Endothelial cell of umbilical vein (primary cell): Measurements from ENCODE around the gene BCO2. TPM values are rescaled to one million over a fixed set of nuclear protein-coding genes. Genes with fewer than 3 reads are reported as not detected.

Experiments
- BruUV-seq: library from RNA; stranded (reverse); fragments of 400-500 nt; replicated peaks from 2 replicates; lab custom pipeline; 2021; lab: Mats Ljungman, UMichigan
- CTCF ChIA-PET: fragments of 300-600, 350-600 bp; sonication (Branson Sonifier 250); formaldehyde crosslinking; loops from one replicate; lab custom pipeline; 2021; ENCODE audit warnings: antibody characterized with exemption, inconsistent platforms; lab: Charles Lee
- POLR2A ChIA-PET: fragments of 300-600, 350-600 bp; sonication (Branson Sonifier 250); formaldehyde crosslinking; loops from one replicate; lab custom pipeline; 2021; ENCODE audit warnings: antibody characterized with exemption, inconsistent platforms; lab: Charles Lee
- DNase-seq: peaks from one replicate; pipeline ENCODE4 v3.0.0-alpha.2; 2011; ENCODE audit warnings: low read depth, low spot score
- FAIRE-seq: peaks from 2 replicates; lab custom pipeline; 2011; peaks lifted over from hg19 to GRCh38; lab: Jason Lieb, UNC
- H2AFZ ChIP-seq: 2 replicates; pipeline ENCODE4 v1.6.0; 2012; ENCODE audit warnings: low read depth, low read length, control low read depth, inconsistent platforms
- H3K27ac ChIP-seq: 2 replicates; pipeline ENCODE4 v1.5.1; 2011; ENCODE audit warnings: low read depth, mild to moderate bottlenecking, control low read depth, low read length, moderate library complexity; ENCODE audit not compliant: insufficient read depth
- H3K27me3 ChIP-seq, 2 experiments: 2 replicates each; pipeline versions ENCODE4 v1.6.0 to v1.6.1; 2011; ENCODE audit warnings: low read length in 2 of 2, mixed read lengths in 1 of 2; ENCODE audit not compliant: control insufficient read depth in 2 of 2, insufficient read depth in 2 of 2
- H3K36me3 ChIP-seq, 2 experiments: 2 replicates in 1 of 2; 3 replicates in 1 of 2; pipeline ENCODE4 v1.5.1; 2011; ENCODE audit warnings: low read length in 2 of 2, mild to moderate bottlenecking in 1 of 2, moderate library complexity in 1 of 2; ENCODE audit not compliant: control insufficient read depth in 2 of 2, insufficient read depth in 2 of 2; ENCODE audit errors: extremely low read depth in 1 of 2
- H3K4me1 ChIP-seq: 3 replicates; pipeline ENCODE4 v1.5.1; 2011; ENCODE audit warnings: mild to moderate bottlenecking, low read length; ENCODE audit not compliant: control insufficient read depth, insufficient read depth; ENCODE audit errors: extremely low read depth
- H3K4me2 ChIP-seq: 2 replicates; pipeline ENCODE4 v1.6.1; 2011; ENCODE audit warnings: low read length, control low read depth, mixed read lengths; ENCODE audit not compliant: insufficient read depth
- H3K4me3 ChIP-seq, 3 experiments: fragments of 200-600 bp in 1 of 3; sonication (generic), shearing (Covaris generic) in 1 of 3; replicated peaks in 1 of 3; 2 replicates each; pipeline ENCODE4 v1.5.1; 2011 to 2016; ENCODE audit warnings: control low read depth in 3 of 3, low read length in 3 of 3, mild to moderate bottlenecking in 2 of 3, inconsistent platforms in 1 of 3, low read depth in 1 of 3, moderate library complexity in 1 of 3; ENCODE audit not compliant: insufficient read depth in 1 of 3
- H3K79me2 ChIP-seq: 2 replicates; pipeline ENCODE4 v1.6.0; 2012; ENCODE audit warnings: low read length, inconsistent platforms; ENCODE audit not compliant: control insufficient read depth, insufficient read depth
- H3K9ac ChIP-seq: replicated peaks from 2 replicates; pipeline ENCODE3; 2011; ENCODE audit warnings: low read length, control low read depth; ENCODE audit not compliant: insufficient read depth; ENCODE audit errors: extremely low read depth
- H3K9me1 ChIP-seq: replicated peaks from 3 replicates; pipeline ENCODE4 v1.6.0; 2011; ENCODE audit warnings: mild to moderate bottlenecking, low read length; ENCODE audit not compliant: control insufficient read depth, insufficient read depth; ENCODE audit errors: extremely low read depth
- H3K9me3 ChIP-seq: replicated peaks from 2 replicates; pipeline ENCODE4 v1.5.1; 2012; ENCODE audit warnings: low read length, inconsistent platforms; ENCODE audit not compliant: control insufficient read depth, insufficient read depth
- H4K20me1 ChIP-seq: replicated peaks from 2 replicates; pipeline ENCODE3; 2011; ENCODE audit warnings: mild to moderate bottlenecking, low read length; ENCODE audit not compliant: control insufficient read depth, insufficient read depth; ENCODE audit errors: extremely low read depth
- EZH2 ChIP-seq: IDR thresholded peaks from 2 replicates; pipeline ENCODE4 v1.6.1; 2012; ENCODE audit warnings: borderline replicate concordance, low read depth, mild to moderate bottlenecking, moderate library complexity, low read length, inconsistent platforms; ENCODE audit not compliant: severe bottlenecking
- FOS ChIP-seq: IDR thresholded peaks from 2 replicates; pipeline ENCODE4 v1.6.1; 2011; ENCODE audit warnings: mild to moderate bottlenecking, low read length, moderate library complexity, borderline replicate concordance; ENCODE audit not compliant: insufficient read depth
- GATA2 ChIP-seq: IDR thresholded peaks from 2 replicates; pipeline ENCODE4 v1.7.0; 2011; ENCODE audit warnings: low read depth, mild to moderate bottlenecking, moderate library complexity, mixed read lengths, low read length; ENCODE audit not compliant: insufficient read length, insufficient read depth
- JUN ChIP-seq: IDR thresholded peaks from 2 replicates; pipeline ENCODE4 v1.6.1; 2011; ENCODE audit warnings: borderline replicate concordance, low read depth; ENCODE audit not compliant: insufficient read length, insufficient read depth
- MYC ChIP-seq: IDR thresholded peaks from one replicate; pipeline ENCODE4 v1.6.1; 2011; ENCODE audit warnings: mild to moderate bottlenecking, low read depth, low read length
- POLR2A ChIP-seq: IDR thresholded peaks from 2 replicates; pipeline ENCODE4 v1.6.1; 2012; ENCODE audit warnings: low read depth, mild to moderate bottlenecking, control low read depth, low read length
- POLR2AphosphoS5 ChIP-seq: IDR thresholded peaks from 2 replicates; pipeline ENCODE4 v1.6.1; 2012; ENCODE audit warnings: low read depth, mild to moderate bottlenecking, control low read depth, low read length, moderate library complexity; ENCODE audit not compliant: insufficient read depth
- dilution Hi-C: fragments of 300-500 bp; cut with MboI; formaldehyde crosslinking; loops from one replicate; pipeline ENCODE4 v1.15.0; 2019; ENCODE audit warnings: low sequenced_read_pairs; ENCODE audit not compliant: extremely low pct_ligation_motif_present
- intact Hi-C: fragments of 100-400 bp; cut with micrococcal nuclease; formaldehyde crosslinking; loops from one replicate; pipeline ENCODE4 v1.10.0; 2022
- polyA plus RNA-seq, 4 experiments: library from polyadenylated mRNA; depleted of rRNA in 3 of 4; stranded (reverse) in 3 of 4; unstranded in 1 of 4; fragments of >200 nt; gene quantifications; 2 replicates each; pipeline versions ENCODE4 v1.2.1 to v1.2.3, GENCODE V29; 2011 to 2012; ENCODE audit warnings: missing spikeins in 1 of 4
- total RNA-seq: library from RNA; stranded (reverse); gene quantifications from 2 replicates; pipeline ENCODE4 v1.2.3, GENCODE V29; 2021
- TF ChIP-seq, protein P1 (sequence below), 2 donors: IDR thresholded peaks; 1 replicate in 1 of 2; 2 replicates in 1 of 2; pipeline ENCODE4 v1.5.1; 2011; ENCODE audit warnings: low read length in 2 of 2, mild to moderate bottlenecking in 2 of 2, moderate library complexity in 2 of 2, control low read depth in 1 of 2, inconsistent platforms in 1 of 2, low read depth in 1 of 2; ENCODE audit not compliant: insufficient read depth in 1 of 2; ENCODE audit errors: extremely low read depth in 1 of 2
- TF ChIP-seq, protein P2 (sequence below): IDR thresholded peaks from 2 replicates; pipeline ENCODE4 v1.6.1; 2011; ENCODE audit not compliant: insufficient read depth, insufficient read length

BCO2 gene
- total and polyA plus RNA-seq, 2 donors (not counting 3 experiments of a cell fraction or from before 2014, with no cell fraction given), result 0.58 to 1.9 TPM

DNA sequence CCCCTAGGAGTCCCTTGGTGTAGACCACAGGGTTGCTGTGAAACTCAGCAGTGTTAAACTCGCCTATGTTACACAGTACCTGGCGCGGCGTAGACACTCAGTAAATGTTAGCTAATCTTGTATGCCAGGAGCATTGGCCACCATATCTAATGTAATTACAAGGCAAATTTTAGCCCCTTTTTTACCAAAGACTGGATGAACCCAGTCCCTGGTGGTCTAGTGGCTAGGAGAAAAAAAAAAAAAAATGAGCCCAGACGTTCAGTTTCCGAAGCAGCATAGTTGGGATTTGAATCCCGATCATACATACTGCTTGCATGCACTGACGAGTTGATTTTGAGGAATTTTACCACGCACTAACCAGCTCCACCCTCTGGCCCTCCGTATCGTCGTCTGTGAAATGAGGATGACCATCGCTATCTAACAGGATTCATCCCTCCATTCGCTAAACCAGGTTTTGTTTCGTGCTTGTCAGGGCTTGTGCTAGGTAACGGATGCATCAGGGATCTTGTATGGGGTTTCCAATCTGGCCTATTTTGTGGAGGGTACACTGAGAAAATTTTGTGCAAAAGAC is 51.6 kb downstream of the BCO2 start:
- DNase-seq, result no peak
- dilution Hi-C loops (no loop called here), intact Hi-C loops (loop anchor here (1.0 to 2.0 kb wide), 3 partner anchors 28 to 348 kb away; partner anchors contain the start of genes CFAP68 and FDXACB1)
- no peaks in the 10 kb centered on the region for H3K27me3 ChIP-seq
- peak overlapping the region; percentile 79 for H3K9ac ChIP-seq
- no peaks in the 10 kb centered on the region for H3K9me1 ChIP-seq
- H3K36me3 ChIP-seq, result peaks cover 7 to 10% of the 10 kb centered on the region in 2 experiments
- H3K4me3 ChIP-seq, result peak overlapping the region; percentile 16 to 77 (median 73)
- H3K4me2 ChIP-seq, result peak overlapping the region; percentile 84
- no peak for FAIRE-seq
- H4K20me1 ChIP-seq, result no peaks in the 10 kb centered on the region
- TF ChIP-seq MYC, result no peak
- TF ChIP-seq, protein P1, sequence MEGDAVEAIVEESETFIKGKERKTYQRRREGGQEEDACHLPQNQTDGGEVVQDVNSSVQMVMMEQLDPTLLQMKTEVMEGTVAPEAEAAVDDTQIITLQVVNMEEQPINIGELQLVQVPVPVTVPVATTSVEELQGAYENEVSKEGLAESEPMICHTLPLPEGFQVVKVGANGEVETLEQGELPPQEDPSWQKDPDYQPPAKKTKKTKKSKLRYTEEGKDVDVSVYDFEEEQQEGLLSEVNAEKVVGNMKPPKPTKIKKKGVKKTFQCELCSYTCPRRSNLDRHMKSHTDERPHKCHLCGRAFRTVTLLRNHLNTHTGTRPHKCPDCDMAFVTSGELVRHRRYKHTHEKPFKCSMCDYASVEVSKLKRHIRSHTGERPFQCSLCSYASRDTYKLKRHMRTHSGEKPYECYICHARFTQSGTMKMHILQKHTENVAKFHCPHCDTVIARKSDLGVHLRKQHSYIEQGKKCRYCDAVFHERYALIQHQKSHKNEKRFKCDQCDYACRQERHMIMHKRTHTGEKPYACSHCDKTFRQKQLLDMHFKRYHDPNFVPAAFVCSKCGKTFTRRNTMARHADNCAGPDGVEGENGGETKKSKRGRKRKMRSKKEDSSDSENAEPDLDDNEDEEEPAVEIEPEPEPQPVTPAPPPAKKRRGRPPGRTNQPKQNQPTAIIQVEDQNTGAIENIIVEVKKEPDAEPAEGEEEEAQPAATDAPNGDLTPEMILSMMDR (IDR thresholded peaks at IDR 0.05; ENCODE audit: extremely low read depth in 1 of 2, insufficient read depth in 1 of 2, low read depth in 1 of 2, low read length in 2 of 2), result no peak
- TF ChIP-seq POLR2A, result no peak
- TF ChIP-seq, protein P2, sequence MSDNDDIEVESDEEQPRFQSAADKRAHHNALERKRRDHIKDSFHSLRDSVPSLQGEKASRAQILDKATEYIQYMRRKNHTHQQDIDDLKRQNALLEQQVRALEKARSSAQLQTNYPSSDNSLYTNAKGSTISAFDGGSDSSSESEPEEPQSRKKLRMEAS, result no peak
- no peak for TF ChIP-seq POLR2AphosphoS5
- TF ChIP-seq FOS, result no peak
- no peak for TF ChIP-seq GATA2
- TF ChIP-seq JUN, result no peak
- no peak for TF ChIP-seq EZH2
- H2AFZ ChIP-seq, result peak overlapping the region; percentile 22
- POLR2A ChIA-PET, result no interaction called here
- H3K9me3 ChIP-seq, result no peaks in the 10 kb centered on the region
- CTCF ChIA-PET, result interaction anchor here (0.6 to 3.2 kb wide), 2 partner anchors 53 to 1130 kb away, joined by 3 to 34 read pairs; no protein-coding TSS in a partner anchor
- BruUV-seq, result TSS peak; percentile 44
- H3K4me1 ChIP-seq, result peaks cover 10% of the 10 kb centered on the region
- H3K27ac ChIP-seq, result peak overlapping the region; percentile 96
- H3K79me2 ChIP-seq, result peaks cover 22% of the 10 kb centered on the region
